WERI-Rb-1 (cell line): Measurements from ENCODE around the gene ELAVL1.
A peak's percentile ranks its signal among the peaks of the same experiment; 100 is the strongest.

Experiments used
- DNase-seq: peaks from one replicate; pipeline ENCODE4 v3.0.0-alpha.2; 2020
- H3K27ac ChIP-seq: fragments of 250-450 bp; sonication (Bioruptor Pico); 2 replicates; pipeline ENCODE4 v1.5.1; 2020; ENCODE audit warnings: mild to moderate bottlenecking, moderate library complexity
- H3K27me3 ChIP-seq: fragments of 250-450 bp; sonication (Bioruptor Pico); 2 replicates; pipeline ENCODE4 v1.5.1; 2021; ENCODE audit warnings: mild to moderate bottlenecking, low read depth, moderate library complexity; ENCODE audit not compliant: insufficient read depth, severe bottlenecking
- H3K36me3 ChIP-seq: fragments of 250-450 bp; sonication (Bioruptor Pico); 2 replicates; pipeline ENCODE4 v1.5.1; 2020; ENCODE audit warnings: mild to moderate bottlenecking, moderate library complexity
- H3K4me3 ChIP-seq: 2 replicates; pipeline ENCODE4 v1.5.1; 2011; ENCODE audit warnings: low read depth, mild to moderate bottlenecking, control low read depth, low read length
- H3K9me3 ChIP-seq: fragments of 250-450 bp; sonication (Bioruptor Pico); 2 replicates; pipeline ENCODE4 v1.5.1; 2021; ENCODE audit warnings: mild to moderate bottlenecking, moderate library complexity; ENCODE audit not compliant: severe bottlenecking
- CTCF ChIP-seq: IDR thresholded peaks from 2 replicates; pipeline ENCODE4 v1.5.1; 2011; ENCODE audit warnings: low read depth, mild to moderate bottlenecking, control low read depth, inconsistent platforms, low read length

ELAVL1 gene

GRCh38 chr19:7912144-7912696, 93.2 kb downstream of the ELAVL1 start:
- peak; percentile 5 for DNase-seq
- Histone ChIP-seq H3K4me3 (no peak overlapping the region), H3K36me3 (peaks cover 34% of the 10 kb centered on the region), H3K27ac (no peak overlapping the region), H3K27me3 (no peaks in the 10 kb centered on the region), H3K9me3 (peaks cover 4% of the 10 kb centered on the region)
- TF ChIP-seq CTCF = no peak

- no peak for DNase-seq
- no peaks in the 10 kb centered on the region for H3K27me3 ChIP-seq
- no peak overlapping the region for H3K27ac ChIP-seq
- H3K36me3 ChIP-seq = peaks cover 37% of the 10 kb centered on the region
- TF ChIP-seq CTCF = no peak
- H3K4me3 ChIP-seq = no peak overlapping the region
- H3K9me3 ChIP-seq = no peaks in the 10 kb centered on the region
Observed at GRCh38 chr19:7911508-7912143, 93.8 kb downstream of the ELAVL1 start.

GRCh38 chr19:7910321-7911161, 94.9 kb downstream of the ELAVL1 start:
- no peak for DNase-seq
- Histone ChIP-seq H3K27me3 (no peaks in the 10 kb centered on the region), H3K27ac (no peak overlapping the region), H3K36me3 (peaks cover 48% of the 10 kb centered on the region), H3K9me3 (no peaks in the 10 kb centered on the region), H3K4me3 (no peak overlapping the region)
- no peak for TF ChIP-seq CTCF

GRCh38 chr19:7909471-7910067, 95.9 kb downstream of the ELAVL1 start:
- Histone ChIP-seq H3K27me3 (no peaks in the 10 kb centered on the region), H3K27ac (no peak overlapping the region), H3K36me3 (peaks cover 55% of the 10 kb centered on the region), H3K9me3 (no peaks in the 10 kb centered on the region), H3K4me3 (no peak overlapping the region)
- no peak for DNase-seq
- TF ChIP-seq CTCF = no peak

- no peak for DNase-seq
- Histone ChIP-seq H3K27ac (no peak overlapping the region), H3K9me3 (no peaks in the 10 kb centered on the region), H3K27me3 (no peaks in the 10 kb centered on the region), H3K4me3 (no peak overlapping the region), H3K36me3 (peaks cover 56% of the 10 kb centered on the region)
- TF ChIP-seq CTCF = no peak
Observed at GRCh38 chr19:7908742-7909461, 96.5 kb downstream of the ELAVL1 start.
